Measurements from ENCODE around the gene RPA3.

RPA3 gene

GRCh38 chr7:7707806-7708205 is 10.6 kb downstream of the RPA3 start:
- no peaks in the 10 kb centered on the region for H3K27me3 Mint-ChIP-seq
- H3K36me3 Mint-ChIP-seq (ENCODE audit: low read depth): peaks cover 5% of the 10 kb centered on the region
- no peak overlapping the region for H3K4me3 Mint-ChIP-seq
- H3K27ac Mint-ChIP-seq: no peak overlapping the region
- H3K9me3 Mint-ChIP-seq: no peaks in the 10 kb centered on the region
- no peak for DNase-seq
- H3K4me1 Mint-ChIP-seq (ENCODE audit: low read depth): peaks cover 29% of the 10 kb centered on the region

- Mint-ChIP-seq H3K27ac (no peak overlapping the region), H3K4me3 (no peak overlapping the region), H3K36me3 (ENCODE audit: low read depth) (peaks cover 9% of the 10 kb centered on the region), H3K27me3 (no peaks in the 10 kb centered on the region), H3K4me1 (ENCODE audit: low read depth) (peaks cover 28% of the 10 kb centered on the region), H3K9me3 (no peaks in the 10 kb centered on the region)
- DNase-seq: no peak
Measured at GRCh38 chr7:7707246-7707645, 11.2 kb downstream of the RPA3 start.

GRCh38 chr7:7706556-7707172 is 11.7 kb downstream of the RPA3 start:
- no peaks in the 10 kb centered on the region for H3K27me3 Mint-ChIP-seq
- no peaks in the 10 kb centered on the region for H3K9me3 Mint-ChIP-seq
- no peak overlapping the region for H3K27ac Mint-ChIP-seq
- peaks cover 31% of the 10 kb centered on the region for H3K4me1 Mint-ChIP-seq (ENCODE audit: low read depth)
- H3K4me3 Mint-ChIP-seq: no peak overlapping the region
- no peak for DNase-seq
- peaks cover 9% of the 10 kb centered on the region for H3K36me3 Mint-ChIP-seq (ENCODE audit: low read depth)

GRCh38 chr7:7706101-7706511 is 12.3 kb downstream of the RPA3 start:
- DNase-seq: no peak
- Mint-ChIP-seq H3K4me1 (ENCODE audit: low read depth) (peaks cover 33% of the 10 kb centered on the region), H3K9me3 (no peaks in the 10 kb centered on the region), H3K27me3 (no peaks in the 10 kb centered on the region), H3K36me3 (ENCODE audit: low read depth) (peaks cover 9% of the 10 kb centered on the region), H3K27ac (peak overlapping the region; percentile 58), H3K4me3 (no peak overlapping the region)

GRCh38 chr7:7705318-7705717 is 13.1 kb downstream of the RPA3 start:
- no peak for DNase-seq
- Mint-ChIP-seq H3K9me3 (no peaks in the 10 kb centered on the region), H3K36me3 (ENCODE audit: low read depth) (peaks cover 9% of the 10 kb centered on the region), H3K27me3 (no peaks in the 10 kb centered on the region), H3K4me3 (no peak overlapping the region), H3K4me1 (ENCODE audit: low read depth) (peaks cover 36% of the 10 kb centered on the region), H3K27ac (no peak overlapping the region)

GRCh38 chr7:7704867-7705266 is 13.5 kb downstream of the RPA3 start:
- no peak overlapping the region for H3K4me3 Mint-ChIP-seq
- H3K27ac Mint-ChIP-seq: no peak overlapping the region
- peaks cover 9% of the 10 kb centered on the region for H3K36me3 Mint-ChIP-seq (ENCODE audit: low read depth)
- H3K27me3 Mint-ChIP-seq: no peaks in the 10 kb centered on the region
- no peaks in the 10 kb centered on the region for H3K9me3 Mint-ChIP-seq
- H3K4me1 Mint-ChIP-seq (ENCODE audit: low read depth): peaks cover 36% of the 10 kb centered on the region
- DNase-seq: no peak

GRCh38 chr7:7703427-7703826 is 15.0 kb downstream of the RPA3 start:
- DNase-seq: no peak
- H3K9me3 Mint-ChIP-seq: no peaks in the 10 kb centered on the region
- peaks cover 9% of the 10 kb centered on the region for H3K36me3 Mint-ChIP-seq (ENCODE audit: low read depth)
- no peak overlapping the region for H3K4me3 Mint-ChIP-seq
- no peak overlapping the region for H3K27ac Mint-ChIP-seq
- no peaks in the 10 kb centered on the region for H3K27me3 Mint-ChIP-seq
- peaks cover 38% of the 10 kb centered on the region for H3K4me1 Mint-ChIP-seq (ENCODE audit: low read depth)

- Mint-ChIP-seq H3K36me3 (ENCODE audit: low read depth) (peaks cover 9% of the 10 kb centered on the region), H3K27me3 (no peaks in the 10 kb centered on the region), H3K4me1 (ENCODE audit: low read depth) (peaks cover 39% of the 10 kb centered on the region), H3K27ac (no peak overlapping the region), H3K4me3 (no peak overlapping the region), H3K9me3 (no peaks in the 10 kb centered on the region)
- no peak for DNase-seq
Measured at GRCh38 chr7:7702826-7703225, 15.6 kb downstream of the RPA3 start.

- Mint-ChIP-seq H3K9me3 (no peaks in the 10 kb centered on the region), H3K27ac (no peak overlapping the region), H3K27me3 (no peaks in the 10 kb centered on the region), H3K4me1 (ENCODE audit: low read depth) (peaks cover 39% of the 10 kb centered on the region), H3K4me3 (no peak overlapping the region), H3K36me3 (ENCODE audit: low read depth) (peaks cover 12% of the 10 kb centered on the region)
- no peak for DNase-seq
Measured at GRCh38 chr7:7701527-7701926, 16.9 kb downstream of the RPA3 start.

- H3K4me3 Mint-ChIP-seq: no peak overlapping the region
- H3K27me3 Mint-ChIP-seq: no peaks in the 10 kb centered on the region
- H3K36me3 Mint-ChIP-seq (ENCODE audit: low read depth): peaks cover 20% of the 10 kb centered on the region
- no peaks in the 10 kb centered on the region for H3K9me3 Mint-ChIP-seq
- no peak for DNase-seq
- no peak overlapping the region for H3K27ac Mint-ChIP-seq
- H3K4me1 Mint-ChIP-seq (ENCODE audit: low read depth): peaks cover 34% of the 10 kb centered on the region
Measured at GRCh38 chr7:7699970-7700369, 18.4 kb downstream of the RPA3 start.

- Mint-ChIP-seq H3K36me3 (ENCODE audit: low read depth) (peaks cover 26% of the 10 kb centered on the region), H3K4me1 (ENCODE audit: low read depth) (peaks cover 34% of the 10 kb centered on the region), H3K27me3 (no peaks in the 10 kb centered on the region), H3K9me3 (peaks cover 4% of the 10 kb centered on the region), H3K27ac (no peak overlapping the region), H3K4me3 (no peak overlapping the region)
- DNase-seq: no peak
Measured at GRCh38 chr7:7699380-7699779, 19.0 kb downstream of the RPA3 start.

- Mint-ChIP-seq H3K27ac (no peak overlapping the region), H3K4me1 (ENCODE audit: low read depth) (peaks cover 34% of the 10 kb centered on the region), H3K9me3 (peaks cover 6% of the 10 kb centered on the region), H3K27me3 (no peaks in the 10 kb centered on the region), H3K4me3 (no peak overlapping the region), H3K36me3 (ENCODE audit: low read depth) (peaks cover 28% of the 10 kb centered on the region)
- DNase-seq: no peak
Measured at GRCh38 chr7:7698930-7699329, 19.5 kb downstream of the RPA3 start.

- H3K36me3 Mint-ChIP-seq (ENCODE audit: low read depth): peaks cover 26% of the 10 kb centered on the region
Measured at GRCh38 chr7:7696458-7697119, 21.8 kb downstream of the RPA3 start.

GRCh38 chr7:7695111-7695817 is 23.1 kb downstream of the RPA3 start:
- H3K27me3 Mint-ChIP-seq: no peaks in the 10 kb centered on the region
- H3K9me3 Mint-ChIP-seq: peaks cover 6% of the 10 kb centered on the region
- no peak overlapping the region for H3K4me3 Mint-ChIP-seq
- peaks cover 24% of the 10 kb centered on the region for H3K4me1 Mint-ChIP-seq (ENCODE audit: low read depth)
- H3K36me3 Mint-ChIP-seq (ENCODE audit: low read depth): peaks cover 28% of the 10 kb centered on the region
- no peak overlapping the region for H3K27ac Mint-ChIP-seq
- no peak for DNase-seq

More at GRCh38 chr7:7696458-7697119, 21.8 kb downstream of the RPA3 start:
- no peak for DNase-seq
- no peak overlapping the region for H3K27ac Mint-ChIP-seq
- peaks cover 28% of the 10 kb centered on the region for H3K4me1 Mint-ChIP-seq (ENCODE audit: low read depth)
- H3K27me3 Mint-ChIP-seq: no peaks in the 10 kb centered on the region
- no peak overlapping the region for H3K4me3 Mint-ChIP-seq
- peaks cover 6% of the 10 kb centered on the region for H3K9me3 Mint-ChIP-seq

- no peak overlapping the region for H3K4me3 Mint-ChIP-seq
- peaks cover 28% of the 10 kb centered on the region for H3K36me3 Mint-ChIP-seq (ENCODE audit: low read depth)
- no peak for DNase-seq
- H3K27me3 Mint-ChIP-seq: no peaks in the 10 kb centered on the region
- H3K9me3 Mint-ChIP-seq: peaks cover 6% of the 10 kb centered on the region
- peaks cover 19% of the 10 kb centered on the region for H3K4me1 Mint-ChIP-seq (ENCODE audit: low read depth)
- H3K27ac Mint-ChIP-seq: no peak overlapping the region
Measured at GRCh38 chr7:7694542-7694941, 23.9 kb downstream of the RPA3 start.

Measured in activated T-cell treated with anti-CD3 and anti-CD28 coated beads, Interleukin-2, amount 50 U/mL, for 24 hours (primary cell).